ENCODE results near the gene RALGPS1.
A peak's percentile ranks its signal among the peaks of the same experiment; 100 is the strongest.

Gene RALGPS1

DNA sequence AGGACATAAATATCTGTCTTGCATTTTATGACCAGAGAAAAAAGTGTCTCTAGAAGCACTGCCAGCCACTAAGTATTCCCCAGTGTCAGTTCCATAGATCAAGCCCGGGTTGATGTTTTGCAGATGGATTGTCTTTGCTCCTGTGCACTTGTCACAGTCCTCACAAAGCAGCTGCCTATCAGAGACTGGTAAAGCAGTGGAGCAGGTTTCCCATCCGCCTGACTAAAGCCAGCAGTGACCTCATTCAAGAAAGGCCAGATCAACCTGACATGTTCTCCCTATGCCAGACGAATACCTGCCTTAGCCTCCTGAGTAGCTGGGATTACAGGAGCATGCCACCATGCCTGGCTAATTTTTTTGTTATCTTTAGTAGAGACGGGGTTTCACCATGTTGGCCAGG is 323.2 kb downstream of the RALGPS1 start:
- DNase-seq: no peak

DNA sequence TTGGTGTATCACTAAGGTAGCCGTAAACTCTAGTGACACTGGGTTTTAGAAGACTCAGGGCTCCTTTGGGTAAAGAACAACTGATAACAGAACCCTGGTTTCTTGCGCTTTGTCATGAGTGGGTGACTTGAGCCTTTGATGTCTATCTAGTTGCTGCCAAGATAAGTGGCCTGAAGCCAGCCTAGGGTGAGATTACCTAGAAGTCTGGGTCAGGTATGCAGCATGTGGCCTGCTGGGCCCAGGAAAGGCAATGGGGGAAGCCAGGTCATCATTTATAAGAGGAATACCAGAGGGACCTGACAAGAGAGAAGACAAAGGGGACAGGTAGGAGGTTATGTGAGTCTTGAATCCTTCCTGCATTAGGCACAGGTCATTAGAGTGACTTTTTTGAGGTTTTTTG is 326.8 kb downstream of the RALGPS1 start:
- DNase-seq: no peak

DNA sequence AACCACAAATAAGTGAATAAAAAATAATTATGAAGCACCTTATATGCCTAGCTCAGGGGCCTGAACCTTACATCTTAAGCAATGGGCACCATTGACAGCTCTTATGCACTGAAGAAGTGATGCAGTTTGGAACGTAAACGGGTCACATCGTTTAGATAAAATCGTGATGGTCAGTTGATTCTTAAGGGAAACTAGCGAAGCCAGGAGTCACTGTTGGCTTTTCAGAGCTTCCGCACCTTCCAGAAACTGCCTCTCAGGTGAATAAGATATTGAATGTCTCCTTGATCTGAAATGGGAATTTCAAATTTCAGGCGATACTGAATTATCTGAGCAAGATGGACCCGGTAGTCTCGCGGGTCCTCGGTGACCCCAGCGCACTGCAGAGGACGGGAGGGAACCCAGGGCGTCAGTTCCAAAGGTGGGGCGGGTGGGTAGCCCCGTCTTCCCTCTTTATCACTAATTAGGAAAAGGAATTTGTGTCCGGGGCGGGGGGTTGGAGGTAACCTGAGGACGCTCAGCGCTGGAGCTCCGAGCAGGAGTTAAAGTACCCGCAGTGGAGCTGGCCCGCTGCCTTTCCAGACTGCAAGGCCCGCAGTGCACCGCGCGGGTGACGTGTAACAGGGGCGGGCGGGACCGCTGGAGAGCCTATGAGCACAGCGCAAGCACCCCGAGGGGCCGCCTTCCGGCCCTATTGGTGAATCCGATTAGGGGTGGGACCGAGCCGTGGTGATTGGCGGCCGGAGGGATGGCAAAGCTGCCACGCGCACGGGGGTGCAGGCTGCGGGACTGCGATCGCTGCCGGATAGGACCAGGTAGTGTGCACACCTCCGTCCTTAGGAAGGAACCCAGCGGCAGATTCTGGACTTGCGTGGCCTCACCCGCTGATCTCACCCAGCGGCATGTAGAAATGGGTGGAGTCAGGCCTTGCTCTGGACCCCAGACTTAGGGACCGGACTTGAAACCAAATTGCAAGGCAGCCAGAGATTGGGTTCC is 330.3 kb downstream of the RALGPS1 start:
- peak; percentile 96 to 97 for DNase-seq

DNA sequence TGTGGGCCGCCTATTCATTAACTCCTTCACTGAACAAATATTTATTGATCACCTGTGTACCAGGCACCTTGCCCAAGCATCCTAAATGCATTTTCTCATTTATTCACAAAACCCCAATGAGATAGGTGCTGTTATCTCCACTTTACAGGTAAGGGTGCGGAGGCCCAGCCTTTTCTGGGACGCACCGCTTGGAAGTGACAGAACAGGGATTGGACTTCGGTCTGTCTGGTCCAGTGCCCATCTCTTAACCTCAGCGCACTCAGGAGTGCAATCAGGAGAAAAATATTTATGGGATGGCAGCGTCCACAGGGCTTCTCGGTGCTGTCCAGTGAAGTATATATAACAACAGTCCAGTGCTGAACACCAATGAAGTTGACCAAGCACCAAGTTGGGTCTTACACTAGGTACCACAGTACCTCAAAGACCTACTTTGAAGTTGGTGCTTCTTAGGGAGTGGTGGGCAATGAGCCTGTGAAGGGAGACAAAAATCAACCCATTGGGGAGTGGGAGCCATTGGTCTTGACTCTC is 331.1 kb downstream of the RALGPS1 start:
- DNase-seq: no peak

DNA sequence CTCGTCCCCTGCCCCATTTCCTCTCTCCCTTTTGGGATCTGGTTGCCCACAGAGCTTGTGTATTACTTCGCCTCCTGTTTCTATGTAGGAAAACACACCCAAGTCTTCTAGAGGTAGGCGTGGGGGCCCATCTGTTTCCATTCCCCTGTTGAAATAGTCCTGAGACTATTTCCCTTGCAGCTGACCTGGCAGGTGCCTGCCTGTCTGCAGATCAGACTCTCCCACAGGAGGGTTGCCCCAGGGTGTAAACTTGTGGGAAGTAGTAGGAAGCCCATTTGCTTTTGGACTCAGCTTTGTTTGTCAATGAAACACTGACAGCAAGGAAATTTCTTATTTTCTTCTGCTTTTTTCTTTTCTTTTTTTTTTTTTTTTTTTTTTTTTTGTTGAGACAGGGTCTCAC is 333.7 kb downstream of the RALGPS1 start:
- no peak for DNase-seq

DNA sequence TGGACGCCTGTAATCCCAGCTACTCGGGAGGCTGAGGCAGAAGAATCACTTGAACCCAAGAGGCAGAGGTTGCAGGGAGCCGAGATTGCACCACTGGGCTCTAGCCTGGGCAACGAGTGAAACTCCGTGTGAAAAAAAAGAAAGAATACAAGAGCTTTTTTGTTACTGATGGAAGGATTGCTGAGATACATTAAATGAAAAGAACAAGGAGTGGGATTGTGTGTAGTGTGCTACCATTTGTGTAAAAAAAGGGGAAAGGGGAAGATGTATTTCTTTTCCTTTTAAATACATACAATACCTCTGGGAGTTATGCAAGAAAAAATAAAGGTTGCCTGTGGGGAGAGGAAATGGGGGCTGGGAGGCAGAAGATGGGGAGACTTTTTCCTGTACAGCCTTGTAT is 335.3 kb downstream of the RALGPS1 start:
- DNase-seq: no peak

DNA sequence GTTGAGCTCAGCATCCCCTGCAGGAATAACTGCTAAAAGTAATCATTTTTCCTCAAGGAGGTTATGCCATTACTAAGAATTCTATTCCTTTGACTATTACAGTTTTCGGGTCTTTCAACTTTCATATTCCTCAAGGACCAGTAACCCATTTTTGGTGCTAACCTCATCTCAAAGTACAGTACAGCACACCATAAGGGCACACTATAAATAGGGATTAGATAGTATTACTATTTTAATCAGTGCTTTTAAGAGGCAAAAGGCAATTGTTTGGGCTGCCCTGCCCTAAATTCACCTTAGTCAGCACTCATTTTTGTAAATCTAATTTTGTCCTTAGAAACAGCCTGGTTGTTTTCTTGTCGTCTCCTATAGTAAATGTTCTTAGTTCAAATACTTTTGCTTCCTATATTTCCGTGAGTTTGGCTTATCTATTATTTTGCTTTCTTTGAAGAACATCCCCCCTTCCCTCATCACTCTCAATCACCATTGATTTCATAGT is 336.4 kb downstream of the RALGPS1 start:
- DNase-seq: no peak

DNA sequence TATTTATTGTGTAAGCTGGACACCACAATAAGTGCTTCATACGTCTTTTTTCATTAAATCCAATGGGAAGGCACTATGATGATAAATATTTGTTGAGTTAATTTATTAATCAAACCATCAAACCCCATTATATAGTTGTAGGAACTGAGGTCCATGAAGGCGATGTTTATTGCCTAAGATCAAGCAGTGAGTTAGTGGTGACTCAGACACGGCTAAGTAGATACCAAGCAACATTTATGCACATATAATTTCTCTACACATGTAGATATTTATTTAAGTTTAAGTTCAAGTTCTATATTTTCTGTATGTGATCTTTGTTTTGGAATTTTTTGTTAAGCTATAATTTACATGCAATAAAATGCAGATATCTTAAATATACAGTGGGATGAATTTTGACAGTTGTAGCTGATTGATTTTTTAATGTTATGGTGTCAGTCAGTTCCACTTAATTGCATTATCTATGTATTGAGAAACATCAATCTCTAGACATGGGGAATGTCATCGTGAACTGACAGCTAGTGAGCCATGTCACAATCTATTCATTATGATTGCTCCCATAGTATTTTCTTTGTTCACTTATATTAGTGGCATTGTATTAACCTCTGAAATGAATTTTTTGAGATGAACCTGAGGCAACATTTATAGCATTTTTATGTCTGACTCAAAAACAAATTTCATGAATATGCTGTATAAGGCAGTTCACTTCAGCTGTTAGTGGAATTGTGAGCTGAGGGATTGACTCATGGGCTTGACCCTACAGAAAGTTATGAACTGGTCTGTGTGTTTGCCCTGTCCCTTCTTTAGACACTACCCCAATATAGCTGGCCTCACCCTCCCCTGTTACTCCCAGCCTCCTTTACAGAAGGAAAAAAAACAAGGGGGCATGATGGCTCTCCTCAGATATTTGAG is 338.1 kb downstream of the RALGPS1 start:
- DNase-seq: no peak

DNA sequence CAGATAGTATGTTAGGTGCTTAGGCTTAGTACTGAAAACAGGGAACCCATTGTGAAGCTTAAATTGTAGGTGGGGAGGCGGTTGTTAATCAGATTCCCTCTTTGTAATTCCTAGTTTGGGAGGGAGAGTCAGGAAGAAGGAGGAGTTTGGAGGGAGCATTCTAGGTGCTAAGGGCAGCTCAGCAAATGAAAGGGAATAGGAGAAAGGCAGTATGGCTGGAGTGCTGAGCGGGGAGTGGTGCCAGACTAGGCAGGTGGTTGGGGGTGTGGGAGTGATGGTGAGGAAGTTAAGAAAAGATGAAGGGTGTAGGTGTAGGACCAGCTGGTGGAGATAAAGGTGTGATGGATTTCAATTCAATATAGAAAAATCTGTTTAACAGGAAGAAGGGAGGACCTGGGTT is 338.9 kb downstream of the RALGPS1 start:
- no peak for DNase-seq

DNA sequence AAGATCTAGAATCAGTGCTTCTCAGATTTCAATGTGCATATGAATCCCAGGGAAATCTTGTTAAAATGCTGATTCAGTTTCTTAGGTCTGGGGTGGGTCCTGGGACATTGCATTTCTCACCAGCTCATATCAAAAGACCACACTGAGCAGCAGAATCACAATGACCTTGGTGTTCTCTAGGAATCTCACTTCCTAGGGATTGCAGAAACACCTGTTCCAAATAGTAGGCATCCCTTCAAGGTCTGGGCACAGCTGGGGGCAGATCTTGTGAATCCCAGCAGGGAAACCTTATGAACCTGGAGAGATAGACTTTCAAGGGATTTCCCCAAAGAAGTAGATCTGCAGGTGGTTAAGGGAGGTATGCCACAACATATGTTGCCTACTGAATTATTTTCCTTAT is 341.1 kb downstream of the RALGPS1 start:
- DNase-seq: no peak

DNA sequence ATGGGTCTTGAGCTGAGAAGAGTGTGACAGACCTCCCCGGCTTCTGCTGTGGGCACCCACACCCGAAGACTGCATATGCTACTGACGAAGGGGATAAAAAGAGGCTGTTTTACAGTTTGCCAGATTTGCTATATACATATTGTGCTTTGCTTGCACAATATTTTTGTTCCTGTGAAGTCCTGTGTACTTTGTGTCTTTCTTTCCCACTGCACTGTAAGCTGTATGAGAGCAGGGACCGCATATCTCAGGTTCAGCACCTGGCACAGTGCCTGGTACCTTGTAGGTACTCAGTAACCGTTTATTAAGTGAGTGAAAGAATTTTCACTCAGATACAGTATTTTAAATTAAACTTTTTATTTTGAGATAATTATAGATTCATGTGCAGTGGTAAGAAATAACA is 341.7 kb downstream of the RALGPS1 start:
- DNase-seq: no peak

DNA sequence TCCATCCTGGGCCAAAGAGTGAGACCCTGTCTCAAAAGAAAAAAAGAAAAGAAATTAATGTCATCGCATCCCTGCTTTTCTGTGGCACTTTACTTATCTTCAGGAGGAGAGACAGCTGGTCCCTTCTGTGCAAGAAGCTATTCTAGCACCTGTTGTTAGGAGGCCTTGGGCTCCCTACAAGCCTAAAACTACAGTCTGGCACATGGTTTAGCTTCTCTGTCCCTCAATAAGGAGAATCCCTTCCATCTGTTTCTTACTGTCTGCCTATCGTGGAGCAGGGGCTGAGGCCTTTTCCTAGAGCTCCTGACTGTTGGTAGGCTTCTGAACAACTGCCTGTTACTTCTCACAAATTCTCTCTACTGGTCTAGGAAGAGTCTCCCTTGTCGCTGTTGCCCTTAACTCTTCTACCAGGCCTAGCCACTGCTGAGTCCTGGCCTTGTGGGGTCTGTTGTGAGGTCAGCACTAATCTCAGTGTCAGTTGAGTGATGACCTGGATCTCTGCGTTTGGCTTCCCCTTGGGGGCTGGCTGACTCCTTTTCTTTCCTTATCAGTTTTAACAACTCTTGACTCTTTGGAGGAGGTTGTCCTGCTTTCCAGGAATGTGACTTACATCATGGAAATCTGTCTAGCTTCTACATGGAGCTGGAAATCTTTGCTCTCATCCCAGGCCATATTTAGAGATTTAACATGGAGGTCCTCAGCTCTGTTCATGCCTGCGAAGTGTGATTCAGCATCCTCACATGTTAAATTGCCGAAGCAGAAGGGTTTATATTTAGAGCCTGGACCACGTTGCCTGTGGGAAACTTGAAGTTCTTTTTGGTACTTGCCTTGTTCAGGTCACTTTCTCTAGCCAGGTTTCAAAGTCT is 344.3 kb downstream of the RALGPS1 start:
- no peak for DNase-seq

DNA sequence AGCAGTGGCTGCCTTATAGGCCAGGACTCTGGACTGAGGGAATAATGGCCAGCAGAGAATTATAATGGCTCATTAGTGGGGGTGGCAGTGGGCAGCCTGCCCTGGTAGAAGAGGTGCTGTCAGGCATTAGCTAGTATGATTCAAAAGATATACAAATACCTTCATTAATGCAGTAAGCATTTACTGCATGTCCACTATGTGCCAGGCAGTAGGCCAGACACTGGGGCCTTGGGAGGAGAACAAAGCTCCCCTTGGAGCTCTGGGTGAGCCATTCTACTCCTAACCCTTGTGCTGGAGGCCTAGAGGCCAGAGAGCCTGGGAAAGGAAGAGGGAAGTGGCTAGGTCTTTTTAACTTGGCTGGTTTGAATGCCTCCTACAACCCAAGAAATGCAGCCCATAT is 348.0 kb downstream of the RALGPS1 start:
- no peak for DNase-seq

DNA sequence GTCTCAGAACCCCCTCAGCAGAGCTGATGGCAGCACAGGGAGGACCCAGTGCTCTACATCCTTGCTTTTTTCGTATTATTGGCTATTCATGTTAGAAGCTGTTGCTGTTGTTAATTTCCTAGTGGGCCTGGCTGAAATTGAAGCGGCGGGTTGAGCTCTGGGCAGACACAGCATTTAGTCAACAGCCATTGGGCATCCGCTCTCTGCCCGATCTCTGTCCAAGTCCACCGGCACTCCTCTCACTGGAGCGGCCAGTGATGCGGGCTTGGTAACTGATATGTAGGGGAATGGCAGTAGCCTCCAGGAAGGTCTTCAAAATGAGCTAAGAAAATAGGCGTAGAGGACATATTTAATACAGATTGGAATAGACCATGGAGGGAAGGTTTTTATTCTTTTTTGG is 348.7 kb downstream of the RALGPS1 start:
- no peak for DNase-seq

DNA sequence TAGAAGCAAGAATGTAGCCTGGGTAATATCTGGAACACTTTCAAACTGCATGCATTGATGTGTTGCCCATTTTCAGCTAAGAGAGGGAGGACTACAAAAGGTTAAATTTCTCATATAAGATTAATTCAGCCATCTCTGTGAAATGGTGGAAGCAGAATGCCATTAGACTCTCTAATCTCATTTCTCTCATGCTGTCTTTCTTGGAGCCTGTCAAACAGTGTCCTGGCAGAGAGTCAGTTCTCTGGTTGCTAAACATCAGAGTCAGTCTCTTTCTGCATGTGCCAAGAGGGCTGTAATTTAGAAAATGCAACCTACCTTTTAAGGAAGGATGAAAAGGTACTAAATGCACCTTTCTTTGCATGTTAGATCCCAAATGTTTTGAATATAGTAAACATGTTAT is 349.1 kb downstream of the RALGPS1 start:
- DNase-seq: no peak

DNA sequence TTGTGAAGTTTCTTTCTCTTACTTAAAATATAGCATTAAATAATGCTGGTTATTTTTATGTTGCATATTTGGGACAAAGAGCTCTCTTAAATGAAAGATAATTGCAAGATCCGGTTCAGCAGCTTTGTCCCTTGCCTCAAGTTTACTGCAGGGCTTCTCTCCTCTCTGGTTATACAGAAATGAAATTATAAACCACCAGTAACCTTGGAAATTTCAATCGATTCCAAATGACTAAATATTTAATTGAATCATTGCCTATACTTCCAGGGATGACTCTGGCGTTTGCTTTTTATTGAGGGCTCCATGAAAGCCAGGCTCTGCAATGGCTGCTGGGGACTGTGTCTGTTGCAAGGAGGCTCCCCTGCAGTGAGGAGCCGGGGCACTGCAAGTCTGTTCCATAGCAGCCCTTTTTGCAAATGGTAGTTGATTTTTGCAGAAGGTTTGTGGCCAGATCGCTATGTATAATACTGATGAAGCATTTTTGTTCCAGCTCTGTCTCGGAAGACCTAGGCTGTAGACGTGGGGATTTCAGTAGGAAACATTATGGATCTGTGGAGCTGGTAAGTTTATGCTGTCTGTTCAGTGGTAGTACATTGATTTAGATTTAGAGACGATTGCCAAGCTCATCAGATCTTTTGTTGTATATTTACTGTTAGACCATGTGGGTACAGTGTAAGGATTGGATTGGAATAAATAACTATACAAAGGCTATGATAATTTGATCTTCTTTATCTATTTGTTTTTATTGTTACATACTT is 350.1 kb downstream of the RALGPS1 start, which contains the start of gene GARNL3:
Gene GARNL3, plus strand, starts transcription at position 313 of the 758 bp plus-strand sequence. Its CDS starts 104 bp downstream, at position 417.
- DNase-seq: no peak

DNA sequence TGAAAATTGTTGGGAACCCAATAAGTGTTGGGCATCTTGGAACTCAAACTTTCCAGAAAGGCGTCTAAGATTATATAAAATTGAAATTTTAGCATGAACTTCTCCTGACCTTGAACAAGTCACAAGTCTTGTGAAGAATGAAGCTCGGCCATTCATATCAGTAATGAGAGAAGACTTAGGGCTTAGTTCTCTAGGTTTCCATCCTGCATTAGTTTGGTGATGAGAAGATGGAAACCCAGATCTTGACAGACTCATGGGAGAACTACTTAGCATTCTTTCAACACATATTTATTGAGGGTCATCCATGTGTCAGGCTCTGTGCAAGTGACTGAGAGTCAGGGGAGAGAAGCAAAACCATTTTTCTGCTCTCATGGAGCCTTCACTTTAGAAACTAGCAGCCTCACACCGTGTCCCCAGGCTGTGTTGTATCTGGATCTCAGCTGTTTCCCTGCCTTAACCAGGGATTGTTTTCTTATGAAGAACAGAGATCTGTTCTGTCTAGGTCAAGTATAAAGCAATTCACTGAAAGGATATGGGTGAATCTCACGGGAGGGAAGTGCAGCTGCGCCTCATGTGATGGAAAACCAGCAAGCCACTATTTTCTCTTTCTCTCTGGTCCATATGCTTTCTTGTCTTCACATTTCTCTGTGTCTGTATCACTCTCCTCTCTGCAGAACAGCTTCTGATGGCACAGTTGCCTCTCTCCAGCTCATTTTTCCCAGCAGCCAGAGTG is 353.4 kb downstream of the RALGPS1 start:
- no peak for DNase-seq

DNA sequence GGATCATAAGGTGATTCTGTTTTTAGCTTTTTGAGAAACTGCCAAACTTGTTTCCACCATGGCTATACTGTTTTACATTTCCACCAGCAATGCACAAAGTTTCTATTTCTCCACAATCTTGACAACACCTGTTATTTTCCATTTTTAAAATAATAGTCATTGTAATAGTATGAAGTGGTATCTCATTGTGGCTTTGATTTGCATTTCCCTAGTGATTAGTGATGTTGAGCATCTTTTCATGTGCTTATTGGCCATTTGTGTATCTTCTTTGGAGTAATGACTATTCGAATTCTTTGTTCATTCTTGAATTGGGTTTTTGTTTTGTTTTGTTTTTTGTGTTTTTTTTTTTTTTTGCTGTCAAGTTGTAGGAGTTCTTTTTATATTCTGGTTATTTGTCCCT is 354.9 kb downstream of the RALGPS1 start:
- no peak for DNase-seq

All from stimulated activated CD4-positive, alpha-beta T cell treated with anti-CD3 and anti-CD28 coated beads, Interleukin-2, amount 100 ng/mL, for 24 hours (primary cell).